ENCODE results near the gene ABCG4. TPM values are rescaled to one million over a fixed set of nuclear protein-coding genes. Genes with fewer than 3 reads are reported as not detected.
"Not testable (repeated sequence)": the region's sequence is repeated elsewhere in the genome, so short reads cannot be mapped to it uniquely, and the experiment has no call there.

ABCG4 gene
- total RNA-seq, 1 donor from 2014 or later = 1.1 TPM

DNA sequence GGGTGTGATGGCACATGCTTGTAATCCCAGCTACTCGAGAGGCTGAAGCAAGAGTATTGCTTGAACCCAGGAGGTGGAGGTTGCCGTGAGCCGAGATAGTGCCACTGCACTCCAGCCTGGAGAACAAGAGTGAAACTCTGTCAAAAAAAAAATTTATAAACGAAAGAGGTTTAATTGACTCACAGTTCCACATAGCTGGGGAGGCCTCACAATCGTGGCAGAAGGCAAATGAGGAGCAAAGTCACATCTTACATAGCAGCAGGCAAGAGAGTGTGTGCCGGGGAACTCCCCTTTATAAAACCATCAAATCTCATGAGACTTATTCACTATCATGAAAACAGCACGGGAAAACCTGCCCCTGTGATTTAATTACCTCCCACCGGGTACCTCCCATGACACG, 35.5 kb downstream of the ABCG4 start:
- DNase-seq = not testable (repeated sequence)

DNA sequence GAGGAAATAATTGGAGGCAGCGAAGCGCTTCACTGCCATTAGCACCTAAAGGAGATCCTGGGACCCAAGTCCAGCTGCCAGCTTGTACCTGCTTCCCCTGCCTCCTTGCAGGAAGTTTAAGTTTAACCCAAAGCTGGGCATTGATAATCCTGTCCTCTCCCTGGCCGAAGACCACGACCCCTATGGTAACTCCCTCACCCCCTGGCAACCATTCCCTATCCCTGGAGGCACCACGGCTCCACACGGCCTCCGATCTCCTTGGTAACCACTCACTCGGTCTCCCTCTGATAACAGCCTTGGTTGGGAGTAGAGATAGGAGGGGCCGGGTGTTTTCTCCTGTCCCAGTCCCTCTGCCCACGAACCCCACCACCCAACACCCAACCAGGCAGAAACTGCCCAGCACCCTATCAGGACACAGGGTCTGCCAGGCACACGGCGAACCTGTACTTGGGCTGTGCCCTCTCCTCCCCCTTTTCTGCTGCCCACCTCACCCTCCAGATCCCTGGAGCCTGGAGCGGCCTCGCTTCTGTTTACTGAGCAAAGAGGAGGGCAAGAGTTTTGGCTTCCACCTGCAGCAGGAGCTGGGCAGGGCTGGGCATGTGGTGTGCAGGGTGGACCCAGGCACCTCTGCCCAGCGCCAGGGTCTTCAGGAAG, 37.3 kb downstream of the ABCG4 start:
- no peak for DNase-seq

- no peak for DNase-seq
These were observed 38.5 kb downstream of the ABCG4 start for GRCh38 chr11:119187123-119187892.

DNA sequence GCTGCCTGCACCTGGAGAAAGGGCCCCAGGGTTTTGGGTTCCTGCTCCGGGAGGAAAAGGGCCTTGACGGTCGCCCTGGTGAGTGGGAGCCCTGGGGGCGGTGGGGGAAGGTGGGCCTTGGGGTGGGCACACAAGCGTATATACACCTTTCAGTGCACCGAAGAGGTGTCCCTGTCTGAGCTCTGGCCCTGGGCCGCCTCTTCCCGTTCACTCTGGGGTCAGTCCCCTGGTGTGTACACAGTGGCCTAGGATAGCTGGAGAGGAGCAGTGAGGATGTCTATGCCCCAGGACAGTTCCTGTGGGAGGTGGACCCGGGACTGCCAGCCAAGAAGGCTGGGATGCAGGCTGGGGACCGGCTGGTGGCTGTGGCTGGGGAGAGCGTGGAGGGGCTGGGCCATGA, 39.2 kb downstream of the ABCG4 start:
- no peak for DNase-seq

GRCh38 chr11:119188887-119189286, 40.0 kb downstream of the ABCG4 start:
- DNase-seq = no peak

GRCh38 chr11:119189393-119189792, 40.5 kb downstream of the ABCG4 start:
- DNase-seq = no peak

DNA sequence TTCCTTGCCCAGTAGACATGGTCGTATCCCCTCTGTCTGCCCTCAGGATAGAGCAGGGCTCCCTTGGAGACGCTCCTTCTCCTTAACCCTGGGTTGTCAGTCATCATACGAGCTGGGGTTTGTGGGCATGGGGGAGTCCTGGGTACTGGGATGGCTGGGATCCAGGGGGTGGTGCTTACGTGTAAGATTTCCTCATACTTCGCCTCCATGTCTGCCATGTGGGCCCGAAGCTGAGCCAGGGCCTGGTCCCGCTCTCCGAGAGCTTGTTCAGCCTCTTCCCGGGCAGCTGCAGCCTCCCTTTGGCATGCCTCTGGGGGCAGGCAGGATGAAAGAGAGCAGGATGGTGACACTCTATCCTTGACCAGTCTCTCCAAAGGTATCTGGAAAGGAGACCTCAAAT, 41.7 kb downstream of the ABCG4 start:
- no peak for DNase-seq

GRCh38 chr11:119191265-119191664, 42.4 kb downstream of the ABCG4 start:
- DNase-seq = not testable (repeated sequence)

- DNase-seq = no peak
These were observed 43.3 kb downstream of the ABCG4 start for GRCh38 chr11:119192111-119192510.

- no peak for DNase-seq
These were observed 44.1 kb downstream of the ABCG4 start for GRCh38 chr11:119193001-119193400.

- DNase-seq = no peak
These were observed 44.8 kb downstream of the ABCG4 start for GRCh38 chr11:119193626-119194025.

DNA sequence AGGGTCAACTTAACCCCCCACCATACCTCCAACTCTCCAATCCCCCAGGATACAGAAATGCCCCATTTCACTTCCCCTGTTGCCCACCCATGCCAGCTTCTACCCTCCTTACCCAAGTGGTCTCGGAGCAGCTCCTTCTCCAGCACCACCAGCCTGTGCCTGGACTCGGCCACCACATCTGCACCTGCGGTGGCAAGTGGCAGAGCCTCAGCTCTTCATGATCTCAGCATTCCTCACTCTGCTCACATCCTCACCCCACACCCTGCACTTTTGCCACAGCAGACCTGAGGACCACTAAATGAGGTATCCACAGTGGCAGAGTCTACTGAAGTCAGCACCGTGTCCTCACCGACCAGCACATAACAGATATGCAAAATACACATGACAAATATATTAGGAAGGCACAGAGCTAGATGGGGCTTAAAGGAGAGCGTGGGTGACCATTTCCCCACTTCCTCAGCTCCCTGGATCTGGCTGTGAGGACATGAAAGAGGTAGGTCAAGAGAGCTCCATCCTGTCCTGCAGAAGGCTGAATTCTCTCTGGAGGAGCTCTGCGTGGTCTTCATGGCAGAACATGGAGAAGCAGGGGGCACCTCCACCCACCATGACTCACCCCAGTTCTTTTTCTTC, 46.1 kb downstream of the ABCG4 start:
- no peak for DNase-seq

DNA sequence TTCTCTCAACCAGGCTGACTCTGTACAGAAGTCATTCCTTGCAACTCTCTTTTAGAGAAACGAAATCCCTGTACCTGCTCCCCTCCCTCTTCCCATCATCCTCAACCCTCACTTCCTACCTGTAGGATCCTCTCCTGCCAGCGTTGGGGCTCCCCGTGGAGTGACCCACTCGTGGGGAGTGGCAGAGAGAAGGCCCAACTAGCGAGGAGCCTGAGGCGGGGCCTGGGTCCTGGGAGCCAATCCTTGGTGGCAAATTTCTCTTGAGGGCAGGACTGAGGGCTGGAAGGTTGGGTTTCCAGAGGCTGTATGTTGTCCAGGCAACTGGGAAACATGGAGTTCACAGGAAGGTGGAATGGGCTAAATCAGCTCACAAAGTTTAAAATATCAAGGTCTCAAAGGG, 46.8 kb downstream of the ABCG4 start:
- DNase-seq = no peak

- peak; percentile 76 for DNase-seq
These were observed 48.1 kb downstream of the ABCG4 start for GRCh38 chr11:119196833-119197483.

- DNase-seq = no peak
These were observed 50.1 kb downstream of the ABCG4 start for GRCh38 chr11:119198925-119199324.

- DNase-seq = not testable (repeated sequence)
These were observed 52.4 kb downstream of the ABCG4 start for GRCh38 chr11:119201236-119201635.

- no peak for DNase-seq
These were observed 53.7 kb downstream of the ABCG4 start for GRCh38 chr11:119202554-119202953.

- DNase-seq = no peak
These were observed 55.2 kb downstream of the ABCG4 start for GRCh38 chr11:119204066-119204465.

DNA sequence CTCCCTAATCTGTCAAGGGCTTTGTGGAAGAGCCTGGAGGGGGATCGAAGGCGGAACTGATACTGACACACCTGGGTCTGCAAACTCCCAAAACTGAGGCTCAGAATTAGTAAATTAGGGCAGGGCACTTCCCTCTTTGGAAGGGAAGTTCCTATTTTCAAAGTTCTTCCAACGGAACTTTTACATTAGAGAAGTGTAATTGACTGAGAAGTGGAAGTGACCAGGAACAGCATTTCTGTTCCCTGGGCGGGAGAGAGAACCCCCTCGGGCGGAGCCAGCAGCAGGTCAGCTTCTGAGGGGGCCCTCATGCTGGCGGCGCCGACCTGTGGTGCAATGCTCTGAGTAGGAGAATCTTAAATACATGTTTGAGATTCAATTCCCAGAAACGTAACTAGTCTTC, 56.2 kb downstream of the ABCG4 start:
- DNase-seq = no peak

GRCh38 chr11:119205574-119206510, 57.0 kb downstream of the ABCG4 start, which contains the start of gene CBL:
Gene CBL, plus strand, starts transcription at chr11:119206339. Its CDS starts 79 bp downstream, at chr11:119206418.
- DNase-seq = peak; percentile 93
